A549 (cell line): ENCODE data around the gene AQP6.

ENCODE experiments used
- CBX2 ChIP-seq: fragments of 200-600 bp; sonication (generic); IDR thresholded peaks from 2 replicates; pipeline ENCODE4 v1.6.1; 2016; ENCODE audit warnings: low read depth, mild to moderate bottlenecking, borderline replicate concordance
- CEBPB ChIP-seq, 2 experiments: fragments of >200 bp in 1 of 2; sonication (Bioruptor Twin) in 1 of 2; formaldehyde crosslinking in 1 of 2; IDR thresholded peaks; 2 replicates each; pipeline ENCODE4 v1.6.1; 2012 to 2016
- ELK1 ChIP-seq: fragments of 150-350 bp; IDR thresholded peaks from 2 replicates; pipeline ENCODE4 v1.6.1; 2014; ENCODE audit warnings: low read depth, mild to moderate bottlenecking, low read length
- EP300 ChIP-seq, 2 experiments: fragments of >200 bp; sonication (Bioruptor Twin); formaldehyde crosslinking; IDR thresholded peaks; 2 replicates in 1 of 2; 3 replicates in 1 of 2; pipeline ENCODE4 v1.6.1; 2016 to 2017
- MAX ChIP-seq: IDR thresholded peaks from 2 replicates; pipeline ENCODE4 v1.6.1; 2012
- POLR2A ChIP-seq: IDR thresholded peaks from 2 replicates; pipeline ENCODE4 v1.6.1; 2012; ENCODE audit warnings: mild to moderate bottlenecking, low read length
- SMC3 ChIP-seq: fragments of >200 bp; sonication (Bioruptor Twin); formaldehyde crosslinking; IDR thresholded peaks from 3 replicates; pipeline ENCODE4 v1.6.1; 2018; ENCODE audit warnings: inconsistent platforms
- TF ChIP-seq, protein P1 (sequence below): fragments of >200 bp; sonication (Bioruptor Twin); formaldehyde crosslinking; IDR thresholded peaks from 3 replicates; pipeline ENCODE4 v1.5.1; 2016

DNA sequence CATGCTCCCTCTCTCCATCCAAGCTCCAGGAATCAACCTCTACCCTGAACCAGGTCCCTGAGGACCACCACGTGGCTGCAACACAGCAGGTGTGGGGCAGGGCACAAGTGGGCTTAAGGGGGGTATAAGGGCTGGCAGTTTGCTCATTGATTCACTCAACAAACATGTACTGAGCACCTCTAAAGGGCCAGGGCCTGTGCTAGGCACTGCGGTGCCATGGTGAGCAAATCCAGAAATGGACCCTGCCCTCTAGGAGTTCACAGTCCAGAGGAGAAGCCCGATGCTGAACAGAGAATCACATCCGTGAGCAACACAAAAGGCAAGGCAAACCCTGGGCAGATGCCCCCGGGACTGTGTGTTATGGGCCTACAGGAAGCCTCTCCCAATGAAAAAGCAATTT lies 28.7 kb upstream of the AQP6 start:
- TF ChIP-seq ELK1: no peak
- TF ChIP-seq EP300 (IDR thresholded peaks at IDR 0.05): no peak
- TF ChIP-seq POLR2A: no peak
- TF ChIP-seq MAX: no peak
- TF ChIP-seq CBX2: no peak
- TF ChIP-seq, protein P1, sequence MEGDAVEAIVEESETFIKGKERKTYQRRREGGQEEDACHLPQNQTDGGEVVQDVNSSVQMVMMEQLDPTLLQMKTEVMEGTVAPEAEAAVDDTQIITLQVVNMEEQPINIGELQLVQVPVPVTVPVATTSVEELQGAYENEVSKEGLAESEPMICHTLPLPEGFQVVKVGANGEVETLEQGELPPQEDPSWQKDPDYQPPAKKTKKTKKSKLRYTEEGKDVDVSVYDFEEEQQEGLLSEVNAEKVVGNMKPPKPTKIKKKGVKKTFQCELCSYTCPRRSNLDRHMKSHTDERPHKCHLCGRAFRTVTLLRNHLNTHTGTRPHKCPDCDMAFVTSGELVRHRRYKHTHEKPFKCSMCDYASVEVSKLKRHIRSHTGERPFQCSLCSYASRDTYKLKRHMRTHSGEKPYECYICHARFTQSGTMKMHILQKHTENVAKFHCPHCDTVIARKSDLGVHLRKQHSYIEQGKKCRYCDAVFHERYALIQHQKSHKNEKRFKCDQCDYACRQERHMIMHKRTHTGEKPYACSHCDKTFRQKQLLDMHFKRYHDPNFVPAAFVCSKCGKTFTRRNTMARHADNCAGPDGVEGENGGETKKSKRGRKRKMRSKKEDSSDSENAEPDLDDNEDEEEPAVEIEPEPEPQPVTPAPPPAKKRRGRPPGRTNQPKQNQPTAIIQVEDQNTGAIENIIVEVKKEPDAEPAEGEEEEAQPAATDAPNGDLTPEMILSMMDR: no peak
- no peak for TF ChIP-seq CEBPB (IDR thresholded peaks at IDR 0.05)
- no peak for TF ChIP-seq SMC3
